GM12878 (cell line): ENCODE measurements around the gene RPL37. TPM values are rescaled to one million over a fixed set of nuclear protein-coding genes. Genes with fewer than 3 reads are reported as not detected.

Experiments used
- ATAC-seq: fragments of 200-7000 bp; cut with Tn5 transposase; 3 replicates; pipeline ENCODE4 v1.9.1; 2020; ENCODE audit warnings: mild to moderate bottlenecking, moderate library complexity
- BruUV-seq: library from RNA; stranded (reverse); fragments of 400-500 nt; replicated peaks from 2 replicates; lab custom pipeline; 2021; lab: Mats Ljungman, UMichigan
- CTCF ChIA-PET: fragments of 300-600 bp; sonication (Branson Sonifier 250); formaldehyde crosslinking; extraction: SDS; loops from one replicate; lab custom pipeline; 2021; ENCODE audit warnings: inconsistent platforms; lab: Yijun Ruan, JAX
- POLR2A ChIA-PET: fragments of 350-600 bp; formaldehyde crosslinking; extraction: SDS; loops from one replicate; lab custom pipeline; 2021; ENCODE audit warnings: inconsistent platforms; lab: Charles Lee
- RAD21 ChIA-PET: fragments of 300-600 bp; sonication (Branson Sonifier 250); formaldehyde crosslinking; loops from one replicate; lab custom pipeline; 2023; ENCODE audit warnings: antibody characterized with exemption; ENCODE audit not compliant: unreplicated experiment; lab: Charles Lee
- SMC1A ChIA-PET: fragments of 300-600 bp; sonication (Branson Sonifier 250); formaldehyde crosslinking; loops from one replicate; lab custom pipeline; 2023; ENCODE audit not compliant: unreplicated experiment, uncharacterized antibody; lab: Charles Lee
- DNase-seq: peaks from one replicate; pipeline ENCODE4 v3.0.0-alpha.2; 2011; ENCODE audit warnings: low read depth, low spot score
- FAIRE-seq: peaks from 3 replicates; lab custom pipeline; 2011; peaks lifted over from hg19 to GRCh38; lab: Jason Lieb, UNC
- H2AFZ ChIP-seq: 2 replicates; pipeline ENCODE4 v1.6.0; 2011; ENCODE audit warnings: low read depth, low read length, control low read depth; ENCODE audit not compliant: control insufficient read depth
- H3K27ac ChIP-seq: 2 replicates; pipeline ENCODE4 v1.5.1; 2011; ENCODE audit warnings: control low read depth; ENCODE audit not compliant: control insufficient read depth, insufficient read depth
- H3K27me3 ChIP-seq, 2 experiments: replicated peaks in 1 of 2; 2 replicates each; pipeline versions ENCODE4 v1.6.0 to v1.6.1; 2011; ENCODE audit warnings: low read length in 1 of 2; ENCODE audit not compliant: control insufficient read depth in 2 of 2, insufficient read depth in 2 of 2
- H3K36me3 ChIP-seq, 2 experiments: 2 replicates each; pipeline ENCODE4 v1.5.1; 2011; ENCODE audit warnings: low read length in 1 of 2; ENCODE audit not compliant: control insufficient read depth in 2 of 2, insufficient read depth in 2 of 2
- H3K4me1 ChIP-seq: 2 replicates; pipeline ENCODE4 v1.6.1; 2011; ENCODE audit warnings: mild to moderate bottlenecking, low read length, moderate library complexity, mixed read lengths; ENCODE audit not compliant: control insufficient read depth, insufficient read depth
- H3K4me2 ChIP-seq: 2 replicates; pipeline ENCODE4 v1.6.0; 2011; ENCODE audit warnings: control low read depth; ENCODE audit not compliant: control insufficient read depth, insufficient read depth
- H3K4me3 ChIP-seq: fragments of 200-600 bp; sonication (generic); 2 replicates; pipeline ENCODE4 v1.5.1; 2016
- H3K79me2 ChIP-seq: 2 replicates; pipeline ENCODE4 v1.6.0; 2011; ENCODE audit warnings: low read length; ENCODE audit not compliant: control insufficient read depth, insufficient read depth
- H3K9ac ChIP-seq: 2 replicates; pipeline ENCODE4 v1.8.0; 2011; ENCODE audit warnings: low read length, control low read depth, mixed read lengths; ENCODE audit not compliant: control insufficient read depth, insufficient read depth
- H3K9me3 ChIP-seq: replicated peaks from 3 replicates; pipeline ENCODE4 v1.5.1; 2011; ENCODE audit warnings: mild to moderate bottlenecking, low read length; ENCODE audit not compliant: control insufficient read depth, insufficient read depth
- H4K20me1 ChIP-seq: 2 replicates; pipeline ENCODE4 v1.6.0; 2011; ENCODE audit not compliant: control insufficient read depth, insufficient read depth
- BCLAF1 ChIP-seq: fragments of 450-650 bp; IDR thresholded peaks from 2 replicates; pipeline ENCODE4 v1.6.1; 2017; ENCODE audit warnings: antibody characterized with exemption, mild to moderate bottlenecking, moderate library complexity
- BHLHE40 ChIP-seq, 2 experiments: fragments of 450-650 bp in 1 of 2; IDR thresholded peaks; 2 replicates each; pipeline ENCODE4 v1.6.1; 2011 to 2017; ENCODE audit warnings: low read depth in 2 of 2, borderline replicate concordance in 1 of 2, improper control_type of control experiment in 1 of 2, low read length in 1 of 2, mild to moderate bottlenecking in 1 of 2
- CBX3 ChIP-seq: fragments of 200-600 bp; sonication (generic); IDR thresholded peaks from 2 replicates; pipeline ENCODE4 v1.6.1; 2016; ENCODE audit warnings: low read depth, borderline replicate concordance
- CHD1 ChIP-seq: IDR thresholded peaks from 2 replicates; pipeline ENCODE4 v1.6.1; 2012; ENCODE audit warnings: low read depth, low read length, improper control_type of control experiment
- EP300 ChIP-seq, 2 experiments: fragments of 150-350 bp in 1 of 2; IDR thresholded peaks; 2 replicates each; pipeline ENCODE4 v1.6.1; 2011 to 2012; ENCODE audit warnings: low read depth in 2 of 2, low read length in 2 of 2, borderline replicate concordance in 1 of 2, improper control_type of control experiment in 1 of 2, inconsistent platforms in 1 of 2; ENCODE audit not compliant: control insufficient read depth in 1 of 2
- FOXM1 ChIP-seq: IDR thresholded peaks from 2 replicates; pipeline ENCODE4 v1.6.1; 2012; ENCODE audit warnings: low read depth, mild to moderate bottlenecking, inconsistent platforms, low read length, moderate library complexity
- GABPA ChIP-seq: IDR thresholded peaks from 2 replicates; pipeline ENCODE4 v1.6.1; 2014; ENCODE audit warnings: antibody characterized with exemption, low read depth, mild to moderate bottlenecking, inconsistent platforms
- RBBP5 ChIP-seq: fragments of 200-600 bp; sonication (generic); conservative IDR thresholded peaks from 2 replicates; pipeline ENCODE4 v1.6.1; 2016
- RCOR1 ChIP-seq: conservative IDR thresholded peaks from 2 replicates; pipeline ENCODE4 v1.6.1; 2012; ENCODE audit warnings: low read depth, low read length, improper control_type of control experiment
- REST ChIP-seq: IDR thresholded peaks from 2 replicates; pipeline ENCODE4 v1.6.1; 2012; ENCODE audit warnings: mild to moderate bottlenecking, low read depth, low read length
- SIN3A ChIP-seq: IDR thresholded peaks from 2 replicates; pipeline ENCODE4 v1.6.1; 2012; ENCODE audit warnings: low read depth, low read length, improper control_type of control experiment
- WGBS: methylation state at CpG from one replicate; pipeline ENCODE4 v1.1.6; 2016; ENCODE audit warnings: low lambda C conversion rate; ENCODE audit not compliant: insufficient replicate concordance, insufficient coverage; ENCODE audit errors: missing lambda C conversion rate; 5-methylcytosine and 5-hydroxymethylcytosine counted together
- in situ Hi-C: fragments of 300-500 bp; cut with MboI; formaldehyde crosslinking; loops from 9 replicates; pipeline ENCODE4 v1.14.3; 2018; ENCODE audit warnings: mixed read lengths
- intact Hi-C: fragments of 100-400 bp; cut with micrococcal nuclease; formaldehyde crosslinking; loops from one replicate; pipeline ENCODE4 v1.14.2; 2022; ENCODE audit not compliant: unreplicated experiment
- polyA plus RNA-seq, 11 experiments: library from polyadenylated mRNA; depleted of rRNA in 4 of 11; unstranded in 6 of 11; stranded (reverse) in 5 of 11; fragments of >200 nt; fragmentation: Nextera tagmentation in 4 of 11; fragmentation: Illumina TruSeq in 1 of 11; extraction: Ambion mirVana in 4 of 11; extraction: Trizol in 1 of 11; gene quantifications; 1 replicate in 1 of 11; 2 replicates in 10 of 11; pipeline versions ENCODE4 v1.2.1 to v1.2.3, GENCODE V29; 2011 to 2016; ENCODE audit warnings: inconsistent platforms in 2 of 11, missing spikeins in 2 of 11, low read depth in 1 of 11
- total RNA-seq, 4 experiments: library from RNA; depleted of rRNA in 3 of 4; stranded (reverse); fragments of >200 nt in 3 of 4; fragmentation: Illumina TruSeq in 1 of 4; extraction: Trizol in 1 of 4; gene quantifications; 2 replicates each; pipeline versions ENCODE4 v1.2.1 to v1.2.3, GENCODE V29; 2013 to 2021

RPL37 gene
- total and polyA plus RNA-seq, 10 of the 15 experiments (the other 5 are each of a cell fraction or from before 2014, with no cell fraction given): 1,697 to 6,216 (median 3,013) TPM

- BruUV-seq: no TSS peak
- H3K27ac ChIP-seq: no peak overlapping the region
- ChIA-PET RAD21 (no interaction called here), SMC1A (interaction anchor here (0.7 to 0.8 kb wide), 2 partner anchors 22 to 124 kb away, joined by 3 read pairs; no protein-coding TSS in a partner anchor), CTCF (no interaction called here), POLR2A (no interaction called here)
- in situ Hi-C loops: no loop called here
- DNase-seq (no peak), FAIRE-seq (no peak), ATAC-seq (no peak)
- H3K79me2 ChIP-seq: no peaks in the 10 kb centered on the region
- no peaks in the 10 kb centered on the region; the same call in 2 of the 3 replicates for H3K9me3 ChIP-seq
- H3K36me3 ChIP-seq: no peaks in the 10 kb centered on the region
- H4K20me1 ChIP-seq: no peaks in the 10 kb centered on the region
- H3K9ac ChIP-seq: no peak overlapping the region
- intact Hi-C loops: no loop called here
- H3K4me1 ChIP-seq: no peaks in the 10 kb centered on the region
- H3K4me3 ChIP-seq: no peak overlapping the region
- no peak overlapping the region for H2AFZ ChIP-seq
- no peaks in the 10 kb centered on the region for H3K27me3 ChIP-seq
- H3K4me2 ChIP-seq: no peak overlapping the region
- no peak for TF ChIP-seq BHLHE40 (IDR thresholded peaks at IDR 0.05; ENCODE audit: borderline replicate concordance in 1 of 2, low read depth in 2 of 2, low read length in 1 of 2)
- no peak for TF ChIP-seq EP300 (IDR thresholded peaks at IDR 0.05; ENCODE audit: borderline replicate concordance in 1 of 2, control insufficient read depth in 1 of 2, low read depth in 2 of 2, low read length in 2 of 2)
- no peak for TF ChIP-seq RBBP5
Observed at GRCh38 chr5:40860711-40861110, 25.7 kb upstream of the RPL37 start.

GRCh38 chr5:40853632-40854192 lies 18.7 kb upstream of the RPL37 start:
- Histone ChIP-seq H4K20me1 (no peaks in the 10 kb centered on the region), H3K79me2 (no peaks in the 10 kb centered on the region), H3K4me2 (no peak overlapping the region), H2AFZ (no peak overlapping the region), H3K27me3 (no peaks in the 10 kb centered on the region), H3K27ac (no peak overlapping the region), H3K36me3 (no peaks in the 10 kb centered on the region), H3K9me3 (no peaks in the 10 kb centered on the region; the same call in 2 of the 3 replicates), H3K4me1 (no peaks in the 10 kb centered on the region), H3K4me3 (no peak overlapping the region), H3K9ac (no peak overlapping the region)
- SMC1A ChIA-PET: no interaction called here
- RAD21 ChIA-PET: no interaction called here
- 43% methylated on average over 4 of the region's 4 CpGs for WGBS
- POLR2A ChIA-PET: no interaction called here
- BruUV-seq: no TSS peak
- CTCF ChIA-PET: no interaction called here
- DNase-seq: no peak
- intact Hi-C loops (no loop called here), in situ Hi-C loops (no loop called here)
- no peak for FAIRE-seq
- ATAC-seq: no peak
- TF ChIP-seq FOXM1 (no peak), GABPA (no peak), REST (no peak), RCOR1 (no peak), CHD1 (no peak), BCLAF1 (no peak), SIN3A (no peak), CBX3 (no peak)
